Endothelial cell of coronary artery (primary cell): ENCODE measurements around the gene METTL2B. TPM values are rescaled to one million over a fixed set of nuclear protein-coding genes. Genes with fewer than 3 reads are reported as not detected.

ENCODE experiments used
- total RNA-seq: library from RNA; depleted of rRNA; stranded (reverse); fragments of >200 nt; gene quantifications from 2 replicates; pipeline ENCODE4 v1.2.3, GENCODE V29; 2014

The METTL2B gene, protein sequence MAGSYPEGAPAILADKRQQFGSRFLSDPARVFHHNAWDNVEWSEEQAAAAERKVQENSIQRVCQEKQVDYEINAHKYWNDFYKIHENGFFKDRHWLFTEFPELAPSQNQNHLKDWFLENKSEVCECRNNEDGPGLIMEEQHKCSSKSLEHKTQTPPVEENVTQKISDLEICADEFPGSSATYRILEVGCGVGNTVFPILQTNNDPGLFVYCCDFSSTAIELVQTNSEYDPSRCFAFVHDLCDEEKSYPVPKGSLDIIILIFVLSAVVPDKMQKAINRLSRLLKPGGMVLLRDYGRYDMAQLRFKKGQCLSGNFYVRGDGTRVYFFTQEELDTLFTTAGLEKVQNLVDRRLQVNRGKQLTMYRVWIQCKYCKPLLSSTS
- total RNA-seq = 29.5 and 34.4 TPM in 2 replicates

DNA sequence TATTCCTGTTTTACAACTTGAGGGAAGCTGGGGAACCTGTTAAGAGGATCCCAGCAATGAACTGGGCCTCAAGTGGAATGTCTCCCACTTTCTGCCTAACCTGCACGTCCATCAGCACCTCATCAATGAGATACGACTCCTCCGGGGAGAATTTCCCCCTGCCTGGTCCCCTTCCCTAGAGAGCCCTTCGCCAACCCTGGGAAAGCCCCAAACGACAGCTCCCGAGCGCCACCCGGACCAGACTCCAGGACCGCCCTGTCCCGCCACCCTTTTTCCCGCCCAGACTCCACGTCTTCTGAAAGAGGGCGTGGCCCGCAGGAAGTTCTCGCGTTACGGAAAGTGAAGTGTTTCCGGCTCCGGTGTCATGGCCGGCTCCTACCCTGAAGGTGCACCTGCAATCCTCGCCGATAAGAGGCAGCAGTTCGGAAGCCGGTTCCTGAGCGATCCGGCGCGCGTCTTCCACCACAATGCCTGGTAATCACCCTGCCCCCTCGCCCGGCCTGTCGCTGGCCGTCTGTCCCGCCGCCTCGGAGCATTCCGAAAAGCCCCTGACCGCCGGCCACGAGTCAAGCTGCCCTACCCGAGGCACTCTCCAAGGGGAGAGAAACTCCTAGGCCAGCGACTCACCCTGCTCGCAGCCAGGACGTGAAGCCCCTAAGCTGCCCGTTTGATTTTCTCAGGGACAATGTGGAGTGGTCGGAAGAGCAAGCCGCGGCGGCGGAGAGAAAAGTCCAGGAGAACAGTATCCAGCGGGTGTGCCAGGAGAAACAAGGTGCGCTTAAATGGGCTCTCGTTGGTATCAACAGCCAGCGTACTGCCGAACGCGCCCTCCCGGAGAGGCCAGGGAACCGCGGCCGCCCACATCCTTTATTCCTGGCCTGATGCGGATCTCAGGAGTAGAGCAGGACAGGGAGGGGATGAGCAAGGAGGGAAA, at the start of gene METTL2B:
Gene METTL2B, plus strand, starts transcription at position 347 of the 934 bp plus-strand sequence. Its CDS starts 18 bp downstream, at position 365.

DNA sequence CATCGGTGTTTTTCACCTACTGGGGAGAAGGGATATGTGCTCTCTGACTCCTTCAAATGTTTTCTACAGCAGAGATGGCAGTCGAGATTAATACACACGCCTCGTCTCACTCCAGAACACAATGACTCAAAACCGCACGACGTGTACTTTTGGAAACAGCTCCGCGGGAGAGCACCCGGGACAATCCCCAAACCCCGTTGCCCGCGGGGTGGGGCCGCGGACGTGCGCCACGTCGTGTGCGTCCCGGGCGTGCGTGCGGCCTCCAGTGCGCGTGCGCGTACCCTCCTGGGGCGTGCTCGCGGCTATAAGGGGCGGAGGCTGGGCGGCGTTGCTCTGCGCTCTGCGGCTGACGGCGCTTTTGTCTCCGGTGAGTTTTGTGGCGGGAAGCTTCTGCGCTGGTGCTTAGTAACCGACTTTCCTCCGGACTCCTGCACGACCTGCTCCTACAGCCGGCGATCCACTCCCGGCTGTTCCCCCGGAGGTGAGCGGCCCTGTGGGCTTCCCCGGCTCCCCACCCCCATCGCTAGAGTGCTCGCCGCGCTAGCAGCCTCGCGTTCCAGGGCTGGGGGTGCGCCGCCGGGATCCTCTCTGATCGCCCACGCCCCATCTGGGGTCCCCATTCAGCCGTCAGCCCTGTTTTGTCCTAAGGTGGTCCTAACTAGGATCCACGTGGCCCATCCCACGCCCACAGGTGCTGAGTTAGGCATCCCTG, 20.8 kb upstream of the METTL2B start, which contains the start of gene HILPDA:
Gene HILPDA, plus strand, starts transcription at position 336 of the 712 bp plus-strand sequence. CDS start 1,391 bp downstream, outside the sequence.

Other genes starting within 250 kb of the METTL2B start
- under 0.01 TPM in 1 of 2 replicates, not detected in the other for gene LEP, start 235.5 kb upstream of the METTL2B start, total RNA-seq
- gene RBM28, start 132.8 kb upstream of the METTL2B start, total RNA-seq = 22.9 and 23.5 TPM in 2 replicates
- gene PRRT4, start 115.1 kb upstream of the METTL2B start, total RNA-seq = not detected in 2 replicates
- gene IMPDH1, start 66.8 kb upstream of the METTL2B start, total RNA-seq = 70.5 and 74.5 TPM in 2 replicates
- gene HILPDA, start 20.9 kb upstream of the METTL2B start, total RNA-seq = 11.1 and 17.1 TPM in 2 replicates
- 0.18 and 0.28 TPM in 2 replicates for gene GARIN1A, start 195.5 kb downstream of the METTL2B start, total RNA-seq